ENCODE data around the gene THSD4. TPM values are rescaled to one million over a fixed set of nuclear protein-coding genes. Genes with fewer than 3 reads are reported as not detected.

THSD4 gene
- total and polyA plus RNA-seq, 9 of the 15 experiments (the other 6 are each of a cell fraction or from before 2014, with no cell fraction given), result 0.04 TPM; not detected in 5

GRCh38 chr15:71237456-71238188 lies 122.4 kb downstream of the THSD4 start (continued):
- TF ChIP-seq E2F8 (IDR thresholded peaks at IDR 0.05; ENCODE audit: low read depth, partially characterized antibody), result no peak
- TF ChIP-seq SRSF1 (IDR thresholded peaks at IDR 0.05; ENCODE audit: low read depth, low read length), result no peak
- TF ChIP-seq ARID4B (CRISPR knock-in tag; IDR thresholded peaks at IDR 0.05), result no peak
- no peak for TF ChIP-seq KDM2B (CRISPR knock-in tag; IDR thresholded peaks at IDR 0.05)
- TF ChIP-seq ZNF408 (CRISPR knock-in tag; IDR thresholded peaks at IDR 0.05; ENCODE audit: low read depth), result no peak
